Liver (tissue), 3 donors: ENCODE results near the gene CGGBP1.

Experiments
- EGR1 ChIP-seq, 2 donors: IDR thresholded peaks; 2 replicates each; pipeline ENCODE4 v1.6.1; 2016 to 2018; ENCODE audit warnings: antibody characterized with exemption in 2 of 2, low read depth in 2 of 2
- FOXA2 ChIP-seq: IDR thresholded peaks from 2 replicates; pipeline ENCODE4 v1.6.1; 2016; ENCODE audit warnings: antibody characterized with exemption
- HNF4A ChIP-seq, 2 donors: conservative IDR thresholded peaks; 2 replicates each; pipeline ENCODE4 v1.6.1; 2016; ENCODE audit warnings: antibody characterized with exemption in 2 of 2, mild to moderate bottlenecking in 2 of 2
- JUND ChIP-seq, 2 donors: IDR thresholded peaks; 2 replicates each; pipeline ENCODE4 v1.6.1; 2016; ENCODE audit warnings: antibody characterized with exemption in 2 of 2
- RAD21 ChIP-seq, 2 donors: IDR thresholded peaks; 2 replicates each; pipeline ENCODE4 v1.6.1; 2016; ENCODE audit warnings: antibody characterized with exemption in 2 of 2, mild to moderate bottlenecking in 2 of 2
- SP1 ChIP-seq: IDR thresholded peaks from 2 replicates; pipeline ENCODE4 v1.6.1; 2018; ENCODE audit warnings: antibody characterized with exemption, mild to moderate bottlenecking
- YY1 ChIP-seq: IDR thresholded peaks from 2 replicates; pipeline ENCODE4 v1.6.1; 2016; ENCODE audit warnings: antibody characterized with exemption, mild to moderate bottlenecking
- TF ChIP-seq, protein P1 (sequence below): fragments of 150-350 bp; IDR thresholded peaks from 2 replicates; pipeline ENCODE4 v1.5.1; 2017; ENCODE audit warnings: improper control_type of control experiment, low read depth, low read length; ENCODE audit not compliant: missing input control
- TF ChIP-seq, protein P2 (sequence below): IDR thresholded peaks from 2 replicates; pipeline ENCODE4 v1.6.1; 2016; ENCODE audit warnings: antibody characterized with exemption
- TF ChIP-seq, protein P3 (sequence below): IDR thresholded peaks from 2 replicates; pipeline ENCODE4 v1.6.1; 2016; ENCODE audit warnings: antibody characterized with exemption
- TF ChIP-seq, protein P4 (sequence below): IDR thresholded peaks from 2 replicates; pipeline ENCODE4 v1.6.1; 2016; ENCODE audit warnings: antibody characterized with exemption, mild to moderate bottlenecking
- donor health status: healthy.
- donor health status: healthy.

DNA sequence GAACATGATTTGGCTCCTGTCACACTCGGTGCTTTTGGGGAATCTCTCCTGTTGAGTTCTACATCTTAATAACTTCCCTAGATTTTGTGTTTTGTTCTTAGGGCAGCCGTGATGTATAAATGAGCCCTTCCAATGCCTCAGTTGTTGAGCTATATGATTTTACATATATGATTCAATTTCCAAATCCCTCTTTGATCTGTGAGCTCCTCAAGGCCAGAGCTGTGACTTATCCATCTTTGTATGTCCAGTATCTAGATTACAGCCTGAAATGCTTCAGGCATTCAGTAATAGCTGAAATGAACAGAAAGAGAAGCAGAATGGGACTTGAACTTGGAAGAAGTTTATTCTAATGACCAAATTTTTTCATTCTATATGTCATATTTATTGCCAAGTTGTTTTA lies 26.6 kb downstream of the CGGBP1 start:
- TF ChIP-seq, protein P1, sequence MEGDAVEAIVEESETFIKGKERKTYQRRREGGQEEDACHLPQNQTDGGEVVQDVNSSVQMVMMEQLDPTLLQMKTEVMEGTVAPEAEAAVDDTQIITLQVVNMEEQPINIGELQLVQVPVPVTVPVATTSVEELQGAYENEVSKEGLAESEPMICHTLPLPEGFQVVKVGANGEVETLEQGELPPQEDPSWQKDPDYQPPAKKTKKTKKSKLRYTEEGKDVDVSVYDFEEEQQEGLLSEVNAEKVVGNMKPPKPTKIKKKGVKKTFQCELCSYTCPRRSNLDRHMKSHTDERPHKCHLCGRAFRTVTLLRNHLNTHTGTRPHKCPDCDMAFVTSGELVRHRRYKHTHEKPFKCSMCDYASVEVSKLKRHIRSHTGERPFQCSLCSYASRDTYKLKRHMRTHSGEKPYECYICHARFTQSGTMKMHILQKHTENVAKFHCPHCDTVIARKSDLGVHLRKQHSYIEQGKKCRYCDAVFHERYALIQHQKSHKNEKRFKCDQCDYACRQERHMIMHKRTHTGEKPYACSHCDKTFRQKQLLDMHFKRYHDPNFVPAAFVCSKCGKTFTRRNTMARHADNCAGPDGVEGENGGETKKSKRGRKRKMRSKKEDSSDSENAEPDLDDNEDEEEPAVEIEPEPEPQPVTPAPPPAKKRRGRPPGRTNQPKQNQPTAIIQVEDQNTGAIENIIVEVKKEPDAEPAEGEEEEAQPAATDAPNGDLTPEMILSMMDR, result no peak
- TF ChIP-seq RAD21 (IDR thresholded peaks at IDR 0.05), result no peak
- no peak for TF ChIP-seq SP1
- no peak for TF ChIP-seq FOXA2
- TF ChIP-seq, protein P2, sequence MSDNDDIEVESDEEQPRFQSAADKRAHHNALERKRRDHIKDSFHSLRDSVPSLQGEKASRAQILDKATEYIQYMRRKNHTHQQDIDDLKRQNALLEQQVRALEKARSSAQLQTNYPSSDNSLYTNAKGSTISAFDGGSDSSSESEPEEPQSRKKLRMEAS, result no peak
- TF ChIP-seq JUND (IDR thresholded peaks at IDR 0.05), result no peak
- TF ChIP-seq, protein P3, sequence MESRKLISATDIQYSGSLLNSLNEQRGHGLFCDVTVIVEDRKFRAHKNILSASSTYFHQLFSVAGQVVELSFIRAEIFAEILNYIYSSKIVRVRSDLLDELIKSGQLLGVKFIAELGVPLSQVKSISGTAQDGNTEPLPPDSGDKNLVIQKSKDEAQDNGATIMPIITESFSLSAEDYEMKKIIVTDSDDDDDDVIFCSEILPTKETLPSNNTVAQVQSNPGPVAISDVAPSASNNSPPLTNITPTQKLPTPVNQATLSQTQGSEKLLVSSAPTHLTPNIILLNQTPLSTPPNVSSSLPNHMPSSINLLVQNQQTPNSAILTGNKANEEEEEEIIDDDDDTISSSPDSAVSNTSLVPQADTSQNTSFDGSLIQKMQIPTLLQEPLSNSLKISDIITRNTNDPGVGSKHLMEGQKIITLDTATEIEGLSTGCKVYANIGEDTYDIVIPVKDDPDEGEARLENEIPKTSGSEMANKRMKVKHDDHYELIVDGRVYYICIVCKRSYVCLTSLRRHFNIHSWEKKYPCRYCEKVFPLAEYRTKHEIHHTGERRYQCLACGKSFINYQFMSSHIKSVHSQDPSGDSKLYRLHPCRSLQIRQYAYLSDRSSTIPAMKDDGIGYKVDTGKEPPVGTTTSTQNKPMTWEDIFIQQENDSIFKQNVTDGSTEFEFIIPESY, result no peak
- TF ChIP-seq, protein P4, sequence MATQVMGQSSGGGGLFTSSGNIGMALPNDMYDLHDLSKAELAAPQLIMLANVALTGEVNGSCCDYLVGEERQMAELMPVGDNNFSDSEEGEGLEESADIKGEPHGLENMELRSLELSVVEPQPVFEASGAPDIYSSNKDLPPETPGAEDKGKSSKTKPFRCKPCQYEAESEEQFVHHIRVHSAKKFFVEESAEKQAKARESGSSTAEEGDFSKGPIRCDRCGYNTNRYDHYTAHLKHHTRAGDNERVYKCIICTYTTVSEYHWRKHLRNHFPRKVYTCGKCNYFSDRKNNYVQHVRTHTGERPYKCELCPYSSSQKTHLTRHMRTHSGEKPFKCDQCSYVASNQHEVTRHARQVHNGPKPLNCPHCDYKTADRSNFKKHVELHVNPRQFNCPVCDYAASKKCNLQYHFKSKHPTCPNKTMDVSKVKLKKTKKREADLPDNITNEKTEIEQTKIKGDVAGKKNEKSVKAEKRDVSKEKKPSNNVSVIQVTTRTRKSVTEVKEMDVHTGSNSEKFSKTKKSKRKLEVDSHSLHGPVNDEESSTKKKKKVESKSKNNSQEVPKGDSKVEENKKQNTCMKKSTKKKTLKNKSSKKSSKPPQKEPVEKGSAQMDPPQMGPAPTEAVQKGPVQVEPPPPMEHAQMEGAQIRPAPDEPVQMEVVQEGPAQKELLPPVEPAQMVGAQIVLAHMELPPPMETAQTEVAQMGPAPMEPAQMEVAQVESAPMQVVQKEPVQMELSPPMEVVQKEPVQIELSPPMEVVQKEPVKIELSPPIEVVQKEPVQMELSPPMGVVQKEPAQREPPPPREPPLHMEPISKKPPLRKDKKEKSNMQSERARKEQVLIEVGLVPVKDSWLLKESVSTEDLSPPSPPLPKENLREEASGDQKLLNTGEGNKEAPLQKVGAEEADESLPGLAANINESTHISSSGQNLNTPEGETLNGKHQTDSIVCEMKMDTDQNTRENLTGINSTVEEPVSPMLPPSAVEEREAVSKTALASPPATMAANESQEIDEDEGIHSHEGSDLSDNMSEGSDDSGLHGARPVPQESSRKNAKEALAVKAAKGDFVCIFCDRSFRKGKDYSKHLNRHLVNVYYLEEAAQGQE, result no peak
- no peak for TF ChIP-seq EGR1 (IDR thresholded peaks at IDR 0.05; ENCODE audit: low read depth in 2 of 2)
- TF ChIP-seq YY1, result no peak
- TF ChIP-seq HNF4A (conservative IDR thresholded peaks at IDR 0.05), result no peak
